HG02938 (cell line): ENCODE results near the gene MTMR2.
"Not testable (repeated sequence)": the region's sequence is repeated elsewhere in the genome, so short reads cannot be mapped to it uniquely, and the experiment has no call there.

Experiments
- ATAC-seq: cut with Tn5 transposase; IDR thresholded peaks from one replicate; pipeline ENCODE4 v1.9.1; 2021; ENCODE audit warnings: mild to moderate bottlenecking, moderate library complexity; ENCODE audit not compliant: unreplicated experiment

Gene MTMR2

GRCh38 chr11:95829580-95830259, 94.2 kb downstream of the MTMR2 start:
- ATAC-seq, result no peak

GRCh38 chr11:95827696-95828095, 96.2 kb downstream of the MTMR2 start:
- no peak for ATAC-seq

DNA sequence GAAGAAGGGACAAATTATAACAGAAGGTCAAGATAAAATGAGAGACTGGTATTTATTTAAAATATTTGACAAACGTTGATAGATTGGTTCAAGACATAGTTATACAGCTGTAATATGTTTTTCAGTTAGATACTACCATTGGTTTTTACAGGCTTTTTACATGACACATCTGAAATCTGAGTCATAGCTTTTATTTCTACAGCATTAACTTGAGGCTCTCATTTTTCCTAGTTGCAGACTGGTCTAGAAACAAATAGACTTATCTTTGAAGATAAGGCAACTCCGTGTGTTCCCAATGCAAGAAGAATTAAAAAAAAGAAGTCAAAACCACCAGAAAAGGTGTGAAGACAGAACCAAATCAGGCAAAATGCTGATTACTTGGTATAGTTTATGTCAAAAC, 102.3 kb downstream of the MTMR2 start:
- no peak for ATAC-seq

DNA sequence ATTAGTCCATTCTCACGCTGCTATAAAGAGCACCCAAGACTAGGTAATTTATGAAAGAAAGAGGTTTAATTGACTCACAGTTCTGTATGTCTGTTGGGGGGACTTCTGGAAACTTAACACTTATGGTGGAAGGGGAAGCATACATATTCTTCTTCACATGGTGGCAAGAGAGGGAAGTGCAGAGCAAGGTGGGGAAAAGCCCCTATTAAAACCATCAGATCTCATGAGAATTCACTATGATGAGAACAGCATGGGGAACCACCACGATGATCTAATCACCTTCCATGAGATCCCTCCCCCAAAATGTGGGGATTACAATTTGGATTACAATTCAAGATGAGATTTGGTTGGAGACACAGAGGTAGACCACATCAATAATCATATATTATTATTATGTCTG, 107.9 kb downstream of the MTMR2 start:
- no peak for ATAC-seq

- not testable (repeated sequence) for ATAC-seq
These were observed 112.9 kb downstream of the MTMR2 start for GRCh38 chr11:95811052-95811451.

GRCh38 chr11:95806464-95806863, 117.4 kb downstream of the MTMR2 start:
- not testable (repeated sequence) for ATAC-seq

GRCh38 chr11:95805869-95806268, 118.0 kb downstream of the MTMR2 start:
- ATAC-seq, result no peak

DNA sequence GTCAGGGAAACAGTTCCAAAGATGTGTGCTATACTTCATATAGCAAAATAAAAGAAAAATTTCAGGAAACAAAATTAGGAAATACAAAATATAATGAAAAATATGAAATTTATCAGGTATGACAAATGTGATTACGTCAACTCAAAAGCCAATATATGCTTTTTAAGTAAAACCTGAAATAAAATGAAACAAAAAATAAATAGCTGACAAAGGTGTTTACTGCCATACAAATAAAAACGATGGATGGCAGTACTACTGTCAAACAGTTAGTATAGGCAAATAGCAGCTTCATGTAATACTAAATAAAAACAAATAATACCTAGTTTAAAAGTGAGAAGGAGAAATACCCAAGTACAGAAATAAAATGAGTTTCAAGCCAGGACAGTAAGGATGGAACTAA, 119.9 kb downstream of the MTMR2 start:
- ATAC-seq, result no peak

DNA sequence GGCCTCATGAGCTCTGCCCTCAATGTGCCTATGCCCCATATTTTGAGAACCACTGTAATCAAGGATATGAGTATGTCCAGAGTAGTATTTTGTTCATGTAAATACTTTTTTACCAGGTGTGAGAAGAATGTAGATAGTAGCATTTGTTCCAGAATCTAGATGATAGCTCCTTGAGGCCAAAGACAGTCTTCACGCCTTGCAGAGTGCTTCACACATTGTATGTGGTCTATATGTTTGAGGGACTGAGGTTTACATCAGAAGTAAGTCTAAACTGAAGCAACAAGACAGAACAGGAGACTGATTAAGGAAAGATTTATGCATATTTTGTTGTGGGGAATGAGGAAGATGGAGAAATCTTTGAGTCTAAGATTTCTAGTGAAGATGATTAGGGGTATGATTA, 121.1 kb downstream of the MTMR2 start:
- no peak for ATAC-seq

DNA sequence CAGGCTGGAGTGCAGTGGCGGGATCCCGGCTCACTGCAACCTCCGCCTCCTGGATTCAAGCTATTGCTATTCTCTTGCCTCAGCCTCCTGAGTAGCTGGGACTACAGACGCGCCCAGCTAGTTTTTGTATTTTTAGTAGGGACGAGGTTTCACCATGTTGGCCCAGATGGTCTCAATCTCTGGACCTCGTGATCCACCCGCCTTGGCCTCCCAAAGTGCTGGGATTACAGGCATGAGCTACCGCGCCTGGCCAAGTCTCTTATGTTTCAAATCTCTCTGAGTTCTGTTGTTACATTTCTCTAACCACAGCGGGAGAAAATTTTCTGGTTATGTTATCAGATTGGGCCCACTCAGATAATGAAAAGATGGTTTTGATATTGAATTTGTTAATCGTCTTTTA, 123.5 kb downstream of the MTMR2 start:
- no peak for ATAC-seq

GRCh38 chr11:95799546-95799945, 124.4 kb downstream of the MTMR2 start:
- no peak for ATAC-seq

GRCh38 chr11:95796501-95796900, 127.4 kb downstream of the MTMR2 start:
- ATAC-seq, result no peak

- no peak for ATAC-seq
These were observed 128.1 kb downstream of the MTMR2 start for GRCh38 chr11:95795627-95796295.

DNA sequence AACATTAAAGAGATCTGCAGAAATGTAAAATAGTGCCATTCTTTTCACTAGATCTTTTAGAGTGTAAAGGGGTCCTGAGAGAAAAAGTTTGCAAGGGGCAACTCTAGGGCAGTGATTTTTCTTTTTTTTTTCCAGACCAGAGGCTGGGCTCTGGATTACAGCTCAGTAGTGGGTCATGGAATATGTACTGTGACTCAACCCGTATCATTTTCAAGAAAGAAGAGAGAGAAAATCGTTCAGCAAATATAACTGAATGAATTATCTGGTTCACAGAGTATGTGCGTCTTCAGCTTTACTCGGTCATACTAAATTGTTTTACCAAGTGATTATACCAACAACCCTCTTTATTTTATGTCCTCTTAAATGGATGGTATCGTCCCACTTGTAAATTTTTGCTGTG, 129.8 kb downstream of the MTMR2 start:
- ATAC-seq, result no peak

GRCh38 chr11:95793116-95793515, 130.8 kb downstream of the MTMR2 start:
- ATAC-seq, result no peak

DNA sequence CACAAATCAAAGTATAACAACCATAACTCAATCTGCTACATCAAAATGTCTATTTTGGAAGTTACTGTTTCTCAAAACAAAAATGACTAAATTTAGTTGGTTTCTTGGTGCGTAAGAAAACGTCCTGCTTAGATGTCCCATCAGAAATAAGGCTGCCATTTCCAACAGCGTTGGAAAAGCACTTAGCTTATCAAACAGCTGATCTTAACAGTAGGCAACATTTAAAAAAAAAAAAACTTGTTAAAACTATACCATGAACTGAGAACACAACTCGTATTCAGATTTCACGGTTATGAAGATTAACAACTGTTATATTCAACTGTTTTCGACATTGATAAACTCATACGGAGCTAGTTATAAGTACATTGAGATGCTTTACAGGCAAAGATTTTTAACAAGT, 131.2 kb downstream of the MTMR2 start:
- ATAC-seq, result no peak

GRCh38 chr11:95792200-95792599, 131.7 kb downstream of the MTMR2 start:
- no peak for ATAC-seq

DNA sequence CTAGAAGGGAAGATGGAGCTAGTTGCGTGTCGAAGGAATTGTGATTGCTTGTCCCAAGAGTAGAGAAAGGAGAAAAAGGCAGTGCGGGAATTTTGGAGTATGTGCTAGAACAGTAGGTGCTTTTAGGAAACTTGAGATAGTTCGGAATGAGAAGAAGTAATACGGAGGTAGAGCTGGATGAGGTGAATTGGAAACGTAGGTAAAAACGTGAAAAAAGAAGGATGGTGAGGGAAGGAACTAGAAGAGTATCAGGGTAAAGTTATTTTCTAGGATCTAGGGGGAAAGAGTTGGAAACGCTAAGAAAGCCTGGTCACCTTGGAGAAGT, 132.2 kb downstream of the MTMR2 start:
- ATAC-seq, result no peak

DNA sequence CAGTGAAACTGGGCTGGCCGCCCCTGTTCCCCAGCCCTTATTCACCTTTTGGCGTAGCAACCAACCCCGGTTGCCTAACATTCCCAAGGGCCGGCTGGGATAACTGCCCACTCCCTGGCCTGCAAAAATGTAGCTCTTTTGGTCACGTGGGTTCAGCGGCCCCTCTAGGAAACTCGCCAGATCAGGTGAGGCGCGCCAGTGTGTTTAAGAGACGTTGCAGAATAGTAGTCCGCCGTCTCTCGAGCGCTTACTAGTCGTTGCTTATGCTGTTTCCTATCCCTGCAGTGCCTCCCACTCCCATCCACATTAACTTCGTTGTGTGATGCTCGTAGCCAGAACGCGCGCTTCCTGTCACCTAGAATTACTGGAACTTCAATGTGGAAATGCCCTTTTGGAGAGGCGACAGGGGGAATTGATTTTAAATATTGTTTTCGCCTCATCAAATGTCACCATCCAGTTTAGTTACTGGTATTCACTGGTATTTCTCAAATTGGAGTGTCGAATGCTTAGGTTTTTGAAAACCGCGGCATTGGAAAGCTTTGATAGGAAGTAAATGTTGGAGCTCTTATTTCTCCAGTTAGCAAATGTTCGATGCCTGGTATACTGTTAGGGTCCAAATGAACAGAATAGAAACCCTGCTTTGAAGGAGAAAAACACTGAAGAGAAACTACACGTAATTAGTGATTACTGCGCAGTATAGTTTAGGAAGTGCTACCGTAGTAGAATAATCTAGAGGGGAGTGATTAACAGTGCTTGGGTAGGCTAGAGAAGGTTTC, 132.8 kb downstream of the MTMR2 start:
- ATAC-seq, result no peak

GRCh38 chr11:95790123-95790932, 133.6 kb downstream of the MTMR2 start, which contains the start of gene CEP57:
Gene CEP57, plus strand, starts transcription at chr11:95790498. Its CDS starts 201 bp downstream, at chr11:95790699.
- peak; percentile 68 for ATAC-seq

DNA sequence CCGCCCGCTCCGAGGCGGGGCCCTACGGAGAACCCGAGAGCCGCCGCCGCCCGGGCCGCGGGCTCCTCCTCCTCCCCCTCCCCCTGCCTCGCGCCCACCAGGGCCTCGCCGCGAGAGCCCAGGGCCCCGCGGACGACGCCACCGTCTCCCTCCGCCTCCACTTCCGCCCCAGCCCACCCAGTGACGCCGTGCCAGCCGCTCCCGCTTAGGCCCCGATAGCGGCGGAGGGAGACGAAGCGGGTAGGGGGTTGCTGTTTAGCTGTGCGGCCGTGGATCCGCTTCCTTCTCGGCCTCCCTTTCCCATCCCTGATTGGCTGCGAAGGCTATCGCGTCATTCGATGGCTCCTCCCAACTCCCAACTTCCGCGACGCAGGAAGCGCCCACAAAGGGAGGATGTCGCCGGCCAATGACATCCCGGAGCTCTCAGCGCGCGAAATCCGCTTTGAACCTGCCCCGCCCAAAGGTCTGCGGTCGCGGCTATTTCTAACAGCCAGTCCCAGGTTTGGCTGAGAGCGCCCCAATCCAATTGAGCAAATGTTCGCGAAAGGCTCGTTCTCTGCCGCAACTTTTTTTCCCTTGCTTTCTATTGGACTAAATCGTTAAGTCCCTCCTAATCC, 134.3 kb downstream of the MTMR2 start, which contains the start of gene FAM76B:
TSS of gene FAM76B (minus strand) at position 277 of the 617 bp plus-strand sequence. CDS start 304 bp downstream, outside the sequence.
- ATAC-seq, result peak; percentile 69
